Stimulated activated CD4-positive, alpha-beta T cell treated with anti-CD3 and anti-CD28 coated beads, Interleukin-15, amount 100 ng/mL, for 1 hour (primary cell): ENCODE data around the gene SPI1.

ENCODE experiments used
- DNase-seq, 2 donors: peaks; one replicate each; pipeline ENCODE4 v3.0.0-alpha.2; 2020; ENCODE audit warnings: low read depth in 1 of 2, low spot score in 1 of 2

Gene SPI1

GRCh38 chr11:47359162-47359561 is 19.2 kb downstream of the SPI1 start:
- DNase-seq = no peak

- no peak for DNase-seq
These were observed 19.7 kb downstream of the SPI1 start for GRCh38 chr11:47358731-47359051.

- DNase-seq = no peak
These were observed 20.2 kb downstream of the SPI1 start for GRCh38 chr11:47357985-47358730.

GRCh38 chr11:47356998-47357329 is 21.4 kb downstream of the SPI1 start:
- DNase-seq = no peak

- DNase-seq = no peak
These were observed 22.0 kb downstream of the SPI1 start for GRCh38 chr11:47356129-47356997.

GRCh38 chr11:47355283-47356128 is 22.8 kb downstream of the SPI1 start:
- DNase-seq = no peak

- DNase-seq = no peak
These were observed 23.4 kb downstream of the SPI1 start for GRCh38 chr11:47354913-47355282.

- no peak for DNase-seq
These were observed 24.2 kb downstream of the SPI1 start for GRCh38 chr11:47353978-47354774.

GRCh38 chr11:47352556-47352955 is 25.8 kb downstream of the SPI1 start, which contains the start of gene MYBPC3:
Gene MYBPC3 (minus strand): TSS chr11:47352702. CDS start chr11:47352647, 55 bp downstream.
- DNase-seq = no peak

GRCh38 chr11:47351156-47352126 is 26.9 kb downstream of the SPI1 start:
- no peak for DNase-seq

GRCh38 chr11:47350315-47350714 is 28.0 kb downstream of the SPI1 start:
- no peak for DNase-seq

GRCh38 chr11:47349521-47350095 is 28.7 kb downstream of the SPI1 start:
- no peak for DNase-seq

- DNase-seq = no peak
These were observed 29.5 kb downstream of the SPI1 start for GRCh38 chr11:47348859-47349258.

- no peak for DNase-seq
These were observed 30.1 kb downstream of the SPI1 start for GRCh38 chr11:47348131-47348802.

- DNase-seq = no peak
These were observed 31.2 kb downstream of the SPI1 start for GRCh38 chr11:47347137-47347536.

GRCh38 chr11:47345890-47346563 is 32.3 kb downstream of the SPI1 start:
- no peak for DNase-seq

GRCh38 chr11:47342854-47343253 is 35.5 kb downstream of the SPI1 start:
- no peak for DNase-seq
